GM21526 (cell line): ENCODE results near the gene HNRNPC.
"Not testable (repeated sequence)": the region's sequence is repeated elsewhere in the genome, so short reads cannot be mapped to it uniquely, and the experiment has no call there.

Source experiments
- ATAC-seq: cut with Tn5 transposase; IDR thresholded peaks from one replicate; pipeline ENCODE4 v1.9.1; 2021; ENCODE audit warnings: moderate library complexity; ENCODE audit not compliant: unreplicated experiment, low FRiP score

The HNRNPC gene

GRCh38 chr14:21269252-21270046 is at the start of gene HNRNPC:
HNRNPC (minus strand) TSS chr14:21269442; CDS start chr14:21234193, 35,249 bp downstream.
- ATAC-seq: peak; percentile 87

- ATAC-seq: peak; percentile 62
Measured at GRCh38 chr14:21317398-21317797, 48.2 kb upstream of the HNRNPC start.

DNA sequence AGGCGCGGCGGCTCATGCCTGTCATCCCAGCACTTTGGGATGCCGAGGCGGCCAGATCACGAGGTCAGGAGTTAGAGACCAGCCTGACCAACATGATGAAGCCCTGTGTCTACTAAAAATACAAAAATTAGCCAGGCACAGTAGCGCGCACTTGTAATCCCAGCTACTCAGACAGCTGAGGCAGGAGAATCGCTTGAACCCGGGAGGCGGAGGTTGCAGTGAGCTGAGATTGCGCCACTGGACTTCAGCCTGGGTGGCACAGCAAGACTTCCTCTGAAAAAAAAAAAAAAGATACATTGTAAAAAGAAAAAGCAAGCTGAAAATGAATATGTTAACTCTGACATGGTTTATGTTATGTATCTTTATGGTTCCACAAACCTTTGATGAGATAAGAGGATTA is 44.3 kb upstream of the HNRNPC start:
- ATAC-seq: no peak

- no peak for ATAC-seq
Measured at GRCh38 chr14:21311614-21312013, 42.4 kb upstream of the HNRNPC start.

DNA sequence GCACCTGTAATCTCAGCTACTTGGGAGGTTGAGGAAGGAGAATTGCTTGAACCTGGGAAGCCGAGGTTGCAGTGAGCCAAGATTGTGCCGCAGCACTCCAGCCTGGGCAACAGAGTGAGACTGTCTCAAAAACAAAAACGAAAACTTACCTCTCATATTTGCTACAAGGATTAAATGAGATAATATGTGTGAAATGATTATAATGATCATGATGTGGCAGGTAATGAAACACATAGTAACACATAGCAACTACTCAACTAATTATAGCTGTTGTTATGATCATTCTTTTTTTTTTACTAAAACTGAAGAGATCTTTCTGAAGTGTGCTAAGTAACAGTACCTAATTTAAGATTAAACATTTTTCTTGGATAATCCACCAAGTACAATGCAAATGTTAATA is 40.7 kb upstream of the HNRNPC start:
- no peak for ATAC-seq

- ATAC-seq: no peak
Measured at GRCh38 chr14:21309238-21309636, 40.0 kb upstream of the HNRNPC start.

- peak; percentile 72 for ATAC-seq
Measured at GRCh38 chr14:21308479-21309237, 39.4 kb upstream of the HNRNPC start.

- ATAC-seq: peak; percentile 28
Measured at GRCh38 chr14:21308132-21308478, 38.9 kb upstream of the HNRNPC start.

DNA sequence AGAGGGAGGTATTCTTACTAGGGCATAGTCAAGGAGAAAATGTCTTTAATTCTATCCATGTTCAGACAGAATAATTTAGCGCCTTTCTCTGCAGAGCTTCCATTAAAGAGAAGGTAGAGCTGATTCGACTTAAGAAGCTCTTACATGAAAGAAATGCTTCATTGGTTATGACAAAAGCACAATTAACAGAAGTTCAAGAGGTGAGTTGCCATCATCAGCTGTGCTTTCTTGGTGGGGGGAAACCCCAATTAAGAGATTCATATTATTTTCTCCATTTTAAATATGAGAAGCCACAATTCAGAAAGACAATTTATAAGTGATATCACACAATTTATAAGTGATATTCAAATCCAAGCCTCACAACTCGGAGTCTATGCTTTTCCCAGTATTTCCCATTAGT is 38.4 kb upstream of the HNRNPC start:
- no peak for ATAC-seq

- ATAC-seq: not testable (repeated sequence)
Measured at GRCh38 chr14:21302836-21303140, 33.5 kb upstream of the HNRNPC start.

DNA sequence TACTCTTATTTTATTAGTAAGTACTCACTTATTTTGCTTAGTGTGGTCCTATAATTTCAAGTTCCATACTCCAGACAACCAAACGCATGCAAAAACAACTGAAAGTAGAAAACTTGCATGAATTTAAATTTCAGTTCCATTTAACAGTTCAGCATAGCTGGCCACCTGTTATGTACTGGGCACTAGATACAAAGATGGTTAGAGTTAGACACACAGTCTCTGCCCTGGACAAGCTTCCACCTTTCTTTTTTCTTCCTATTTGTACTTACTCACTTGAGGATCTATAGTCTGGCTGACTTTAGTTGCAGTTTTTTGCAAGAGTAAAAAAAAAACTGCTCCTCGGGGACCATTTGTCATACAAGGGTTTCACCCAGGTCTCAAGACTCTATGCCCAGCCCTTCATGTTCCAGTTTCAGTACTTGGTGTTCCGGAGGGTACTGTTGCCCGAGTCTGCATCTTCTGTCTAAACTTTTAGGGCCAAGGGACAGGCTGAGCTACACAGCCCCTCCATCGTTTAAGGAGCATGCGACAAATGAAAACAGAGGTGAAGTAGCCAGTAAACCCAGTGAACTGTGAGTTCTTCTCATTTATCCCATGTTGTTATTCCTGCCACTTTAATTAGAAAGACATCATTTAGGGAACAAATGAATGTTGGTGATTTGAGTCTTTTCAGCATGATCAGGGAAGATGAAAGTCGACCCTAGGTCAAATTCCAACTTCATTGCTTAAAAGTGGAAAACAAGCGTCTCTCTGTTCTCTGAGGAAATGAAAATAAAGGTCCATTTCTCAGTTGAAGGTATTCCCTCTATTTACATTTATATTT is 33.0 kb upstream of the HNRNPC start:
- ATAC-seq: no peak

- ATAC-seq: no peak
Measured at GRCh38 chr14:21300892-21301291, 31.6 kb upstream of the HNRNPC start.

DNA sequence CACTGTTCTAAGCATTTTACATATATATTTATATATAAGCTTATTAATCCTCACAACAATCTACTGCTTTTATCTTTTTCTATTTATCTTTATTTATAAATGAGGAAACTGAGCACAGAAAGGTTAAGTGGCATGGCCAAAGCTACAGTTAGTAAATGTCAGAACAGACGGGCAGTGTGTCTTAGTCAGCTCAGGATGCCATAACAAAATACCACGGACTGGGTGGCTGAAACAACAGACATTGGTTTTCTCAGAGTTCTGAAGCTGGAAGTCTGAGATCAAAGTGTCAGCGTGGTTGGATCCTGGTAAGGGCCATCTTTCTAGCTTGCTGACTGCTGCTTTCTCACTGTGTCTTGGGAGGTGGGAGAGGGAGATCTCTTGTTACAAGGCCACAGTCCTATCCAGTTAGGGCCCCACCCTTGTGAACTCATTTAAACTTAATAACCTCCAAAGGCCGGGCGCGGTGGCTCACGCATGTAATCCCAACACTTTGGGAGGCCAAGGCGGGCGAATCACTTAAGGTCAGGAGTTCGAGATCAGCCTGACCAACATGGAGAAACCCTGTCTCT is 30.4 kb upstream of the HNRNPC start:
- no peak for ATAC-seq

- no peak for ATAC-seq
Measured at GRCh38 chr14:21298358-21298757, 29.1 kb upstream of the HNRNPC start.

DNA sequence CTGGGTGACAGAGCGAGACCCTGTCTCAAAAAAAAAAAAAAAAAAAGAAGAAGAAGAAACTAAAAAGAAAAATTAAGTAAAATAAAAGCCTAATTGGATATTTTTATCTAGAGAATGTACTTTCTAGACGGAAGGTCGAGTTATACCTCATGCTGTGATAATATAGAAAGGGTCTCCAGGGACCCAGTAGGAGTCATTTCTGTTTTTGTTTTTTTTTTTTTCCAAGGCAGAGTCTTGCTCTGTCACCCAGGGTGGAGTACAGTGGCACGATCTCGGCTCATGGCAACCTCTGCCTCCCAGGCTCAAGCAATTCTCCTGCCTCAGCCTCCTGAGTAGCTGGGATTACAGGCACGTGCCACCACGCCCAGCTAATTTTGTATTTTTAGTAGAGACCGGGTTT is 24.8 kb upstream of the HNRNPC start:
- ATAC-seq: not testable (repeated sequence)

- ATAC-seq: no peak
Measured at GRCh38 chr14:21287168-21287567, 17.9 kb upstream of the HNRNPC start.

DNA sequence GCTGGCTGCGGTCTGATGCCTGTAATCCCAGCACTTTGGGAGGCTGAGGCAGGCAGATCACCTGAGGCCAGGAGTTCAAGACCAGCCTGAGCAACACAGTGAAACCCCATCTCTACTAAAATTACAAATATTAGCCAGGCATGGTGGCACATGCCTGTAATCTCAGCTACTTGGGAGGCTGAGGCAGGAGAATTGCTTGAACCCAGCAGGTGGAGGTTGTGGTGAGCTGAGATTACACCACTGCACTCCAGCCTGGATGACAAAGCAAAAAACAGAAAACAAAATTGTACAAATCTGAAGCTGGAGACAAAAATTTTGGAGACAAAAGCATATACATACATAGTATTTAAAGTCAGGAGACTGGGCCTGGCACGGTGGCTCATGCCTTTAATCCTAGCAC is 17.3 kb upstream of the HNRNPC start:
- not testable (repeated sequence) for ATAC-seq

- ATAC-seq: not testable (repeated sequence)
Measured at GRCh38 chr14:21281917-21282316, 12.7 kb upstream of the HNRNPC start.

GRCh38 chr14:21279783-21280182 is 10.5 kb upstream of the HNRNPC start, which contains the start of gene RPGRIP1:
RPGRIP1 (plus strand) TSS chr14:21280083; CDS start chr14:21287977, 7,894 bp downstream.
- ATAC-seq: no peak

GRCh38 chr14:21278632-21279031 is 9.4 kb upstream of the HNRNPC start:
- no peak for ATAC-seq
